Epithelial cell of esophagus (primary cell): Measurements from ENCODE around the gene MOB3B.

Experiments used
- DNase-seq: peaks from one replicate; pipeline ENCODE4 v3.0.0; 2010; ENCODE audit warnings: low read depth
- H3K4me3 ChIP-seq: 2 replicates; pipeline ENCODE4 v1.5.1; 2011; ENCODE audit warnings: mild to moderate bottlenecking, low read length, control low read depth
- TF ChIP-seq, protein P1 (sequence below): IDR thresholded peaks from 2 replicates; pipeline ENCODE4 v1.5.1; 2011; ENCODE audit warnings: low read depth, mild to moderate bottlenecking, low read length, control low read depth, inconsistent platforms; ENCODE audit not compliant: insufficient read depth; ENCODE audit errors: missing control alignments

MOB3B gene

DNA sequence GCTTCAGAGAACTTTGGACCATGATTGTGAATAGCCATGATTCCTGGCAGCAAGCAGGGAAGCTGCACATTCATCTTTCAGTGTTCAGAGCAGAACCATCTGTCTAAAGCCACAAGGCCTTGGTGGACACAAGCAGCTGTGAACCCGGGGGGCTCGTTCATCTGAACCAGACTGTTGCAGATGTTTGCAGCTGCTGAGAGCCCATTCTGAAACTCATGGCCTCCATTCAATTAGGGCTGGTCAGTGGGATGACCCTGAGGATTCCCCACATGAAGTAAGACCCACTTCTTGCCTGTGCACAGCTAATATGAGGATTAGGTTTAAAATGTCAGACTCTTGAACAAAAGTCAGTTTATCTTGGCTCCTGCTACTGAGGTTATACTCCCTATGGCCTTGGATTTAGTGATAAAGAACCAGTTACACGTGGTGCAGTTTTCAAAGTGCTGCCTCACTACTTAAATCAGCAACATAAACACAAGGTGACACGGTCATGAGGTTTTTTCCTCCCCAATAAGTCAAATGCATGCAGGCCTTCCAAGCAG lies 115.3 kb downstream of the MOB3B start:
- DNase-seq: no peak
- no peak overlapping the region for H3K4me3 ChIP-seq
- TF ChIP-seq, protein P1, sequence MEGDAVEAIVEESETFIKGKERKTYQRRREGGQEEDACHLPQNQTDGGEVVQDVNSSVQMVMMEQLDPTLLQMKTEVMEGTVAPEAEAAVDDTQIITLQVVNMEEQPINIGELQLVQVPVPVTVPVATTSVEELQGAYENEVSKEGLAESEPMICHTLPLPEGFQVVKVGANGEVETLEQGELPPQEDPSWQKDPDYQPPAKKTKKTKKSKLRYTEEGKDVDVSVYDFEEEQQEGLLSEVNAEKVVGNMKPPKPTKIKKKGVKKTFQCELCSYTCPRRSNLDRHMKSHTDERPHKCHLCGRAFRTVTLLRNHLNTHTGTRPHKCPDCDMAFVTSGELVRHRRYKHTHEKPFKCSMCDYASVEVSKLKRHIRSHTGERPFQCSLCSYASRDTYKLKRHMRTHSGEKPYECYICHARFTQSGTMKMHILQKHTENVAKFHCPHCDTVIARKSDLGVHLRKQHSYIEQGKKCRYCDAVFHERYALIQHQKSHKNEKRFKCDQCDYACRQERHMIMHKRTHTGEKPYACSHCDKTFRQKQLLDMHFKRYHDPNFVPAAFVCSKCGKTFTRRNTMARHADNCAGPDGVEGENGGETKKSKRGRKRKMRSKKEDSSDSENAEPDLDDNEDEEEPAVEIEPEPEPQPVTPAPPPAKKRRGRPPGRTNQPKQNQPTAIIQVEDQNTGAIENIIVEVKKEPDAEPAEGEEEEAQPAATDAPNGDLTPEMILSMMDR: no peak

DNA sequence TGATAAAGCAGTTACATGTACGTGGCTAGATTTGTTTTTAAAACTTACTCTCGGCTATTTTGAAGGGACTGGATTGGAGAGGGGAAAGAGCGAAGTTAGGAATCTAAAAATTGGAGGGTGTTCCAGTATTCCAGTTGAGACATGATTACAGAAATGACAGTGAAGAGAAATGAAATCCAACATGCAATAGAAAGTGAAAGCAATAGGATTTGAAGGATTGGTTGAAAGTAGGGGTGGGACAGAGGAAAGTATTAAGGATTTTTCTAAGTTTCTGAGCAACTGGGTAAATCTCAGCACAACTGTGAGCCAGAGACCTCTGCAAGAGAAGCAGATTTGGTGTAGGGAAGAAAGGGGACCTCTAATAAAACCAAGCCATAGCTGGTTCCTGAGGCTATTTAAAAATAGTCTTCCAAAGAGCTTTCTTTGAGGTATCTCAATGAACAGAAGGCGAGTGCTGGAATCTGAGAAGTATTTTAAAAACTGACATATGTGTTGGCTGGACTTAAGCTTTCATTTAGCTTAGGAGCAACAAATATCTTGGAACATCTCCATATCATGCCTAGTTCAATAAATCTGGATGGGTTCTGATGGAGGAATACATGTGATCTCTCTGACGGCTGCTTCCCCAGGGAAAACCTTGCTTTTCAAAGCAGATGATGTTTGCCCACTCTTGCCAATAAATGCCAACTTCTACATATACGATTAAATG lies 115.9 kb downstream of the MOB3B start:
- TF ChIP-seq, protein P1: no peak
- DNase-seq: no peak
- peak overlapping the region; percentile 22 for H3K4me3 ChIP-seq

DNA sequence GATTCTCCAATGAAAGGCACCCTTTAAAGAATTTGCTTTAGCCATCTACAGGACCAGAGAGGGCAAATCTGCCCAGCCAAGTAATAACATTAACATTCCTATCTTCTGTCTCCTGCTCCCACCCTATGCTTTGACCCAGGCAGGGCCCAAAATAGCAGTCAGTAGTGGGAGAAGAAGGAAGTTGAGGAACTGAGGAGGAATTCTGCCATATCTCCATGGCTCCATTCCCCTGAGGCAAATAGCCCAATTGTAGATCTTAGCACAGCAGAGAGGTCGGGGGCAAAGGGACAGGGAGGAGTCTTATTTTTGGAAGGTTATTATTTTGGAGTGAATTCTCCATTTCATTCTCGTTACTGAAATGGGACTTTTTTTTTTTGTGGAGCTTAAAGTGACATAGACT lies 116.7 kb downstream of the MOB3B start:
- no peak overlapping the region for H3K4me3 ChIP-seq
- TF ChIP-seq, protein P1: no peak
- DNase-seq: no peak

DNA sequence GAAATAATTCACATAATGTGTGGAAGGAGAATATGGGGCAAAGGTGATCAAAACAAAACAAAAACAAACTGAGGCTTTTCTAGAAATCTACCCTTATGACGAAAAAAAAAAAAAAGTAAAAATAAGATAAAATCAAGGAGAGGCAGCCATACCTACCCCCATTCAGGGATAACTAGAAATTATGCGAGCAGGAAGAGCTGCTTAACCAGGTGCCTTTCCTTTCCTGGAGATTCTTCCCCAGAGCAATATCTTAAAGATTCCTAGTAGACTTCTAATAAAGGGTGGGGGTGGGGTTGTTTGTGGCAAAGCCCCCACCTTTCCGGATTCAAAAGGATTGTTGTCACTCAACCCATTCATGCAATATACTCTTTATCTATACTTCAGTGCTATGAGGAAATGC lies 117.5 kb downstream of the MOB3B start:
- TF ChIP-seq, protein P1: no peak
- H3K4me3 ChIP-seq: no peak overlapping the region
- no peak for DNase-seq

DNA sequence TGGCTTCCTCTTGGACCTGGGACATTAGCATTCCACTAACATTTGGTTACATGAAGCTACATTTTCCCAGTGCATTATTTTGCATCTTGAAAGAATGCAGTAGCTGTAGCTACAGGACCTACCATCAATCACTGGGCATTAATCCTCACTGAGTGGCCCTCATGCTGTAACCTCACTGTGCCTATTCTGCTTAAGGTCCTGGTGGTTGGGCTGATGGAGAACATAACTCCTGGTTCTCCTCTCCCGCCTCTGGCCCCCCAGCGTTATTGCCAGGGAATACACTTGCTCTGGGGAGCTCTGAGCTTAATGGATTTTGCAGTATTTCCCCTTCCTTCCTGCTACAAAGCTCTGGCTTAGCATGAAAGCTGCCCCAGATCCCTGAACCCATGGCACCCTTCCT lies 121.1 kb downstream of the MOB3B start:
- no peak overlapping the region for H3K4me3 ChIP-seq
- no peak for DNase-seq
- TF ChIP-seq, protein P1: no peak

DNA sequence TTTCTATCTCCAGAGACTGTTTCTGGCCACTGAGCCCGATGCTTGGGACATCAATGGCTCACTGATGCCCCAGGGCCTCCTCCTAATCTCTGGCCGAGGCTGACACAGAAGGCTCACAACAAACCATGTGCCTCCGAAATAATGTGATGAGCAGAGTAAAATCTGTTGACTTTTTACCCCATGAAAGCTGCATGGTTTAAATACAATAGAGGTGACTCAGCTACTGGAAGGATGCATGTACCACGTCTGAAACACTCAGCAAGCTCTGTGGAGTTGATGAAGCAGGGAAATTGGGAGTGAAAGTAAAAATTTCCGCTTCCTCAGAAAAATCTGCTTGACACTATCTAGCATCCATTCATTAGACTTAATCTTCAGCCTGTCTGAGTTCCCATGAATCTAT lies 121.6 kb downstream of the MOB3B start:
- H3K4me3 ChIP-seq: no peak overlapping the region
- peak; percentile 62 for DNase-seq

DNA sequence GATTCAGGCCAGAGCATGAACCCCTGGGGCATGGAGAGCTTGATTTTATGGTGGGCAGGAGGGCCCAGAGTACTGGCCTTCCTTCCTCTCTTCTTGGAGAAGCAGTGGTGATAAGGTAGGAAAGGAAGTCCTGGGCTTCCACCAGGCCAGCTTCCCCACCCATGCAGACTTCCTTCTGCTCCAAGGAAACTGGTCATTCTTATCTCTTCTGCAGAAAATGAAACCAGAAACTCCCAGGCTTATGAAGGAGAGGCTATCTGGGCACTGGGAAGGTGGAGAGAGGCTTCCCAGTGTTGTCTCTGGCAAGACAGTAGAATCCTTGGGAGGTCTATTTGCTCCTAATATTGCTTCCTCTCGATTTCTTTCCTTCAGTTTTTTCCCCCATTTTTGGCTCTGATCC lies 122.1 kb downstream of the MOB3B start:
- no peak overlapping the region for H3K4me3 ChIP-seq
- TF ChIP-seq, protein P1: no peak
- DNase-seq: no peak

More for the DNA sequence above, 121.6 kb downstream of the MOB3B start:
- TF ChIP-seq, protein P1: no peak
